Tibial nerve (tissue), 4 donors: Measurements from ENCODE around the gene OR52A5. TPM values are rescaled to one million over a fixed set of nuclear protein-coding genes. Genes with fewer than 3 reads are reported as not detected.
"Not testable (repeated sequence)": the region's sequence is repeated elsewhere in the genome, so short reads cannot be mapped to it uniquely, and the experiment has no call there.

ENCODE experiments used
- DNase-seq, 2 donors: peaks; one replicate each; pipeline ENCODE4 v3.0.0-alpha.2; 2019; ENCODE audit warnings: low spot score in 2 of 2
- H3K27ac ChIP-seq, 4 donors: fragments of 200-600 bp; sonication (generic) in 3 of 4; one replicate each; pipeline ENCODE4 v1.5.1; 2017 to 2019; ENCODE audit warnings: mild to moderate bottlenecking in 1 of 4
- H3K27me3 ChIP-seq, 2 donors: fragments of 200-600 bp; sonication (generic) in 1 of 2; one replicate each; pipeline versions ENCODE4 v1.5.1 to v1.6.0; 2017 to 2019
- H3K36me3 ChIP-seq, 3 donors: fragments of 200-600 bp; sonication (generic); one replicate each; pipeline ENCODE4 v1.5.1; 2018 to 2019
- H3K4me1 ChIP-seq, 4 donors: fragments of 200-600 bp; sonication (generic) in 3 of 4; one replicate each; pipeline ENCODE4 v1.5.1; 2017 to 2019
- H3K4me3 ChIP-seq, 4 donors: fragments of 200-600 bp; sonication (generic) in 3 of 4; one replicate each; pipeline ENCODE4 v1.5.1; 2017 to 2019; ENCODE audit warnings: mild to moderate bottlenecking in 1 of 4, moderate library complexity in 1 of 4
- H3K9me3 ChIP-seq, 4 donors: fragments of 200-600 bp; sonication (generic) in 3 of 4; one replicate each; pipeline ENCODE4 v1.5.1; 2017 to 2019
- CTCF ChIP-seq, 5 experiments: fragments of 200-600 bp in 3 of 5; fragments of 450-650 bp in 2 of 5; sonication (generic) in 3 of 5; IDR thresholded peaks; one replicate each; pipeline ENCODE4 v1.5.1; 2016 to 2019; ENCODE audit warnings: antibody characterized with exemption in 5 of 5, mild to moderate bottlenecking in 3 of 5, moderate library complexity in 2 of 5
- EP300 ChIP-seq, 2 donors: sonication (generic); formaldehyde crosslinking; IDR thresholded peaks; one replicate each; pipeline ENCODE4 v1.6.1; 2017; ENCODE audit warnings: antibody characterized with exemption in 2 of 2, mild to moderate bottlenecking in 1 of 2
- POLR2A ChIP-seq, 2 donors: fragments of 450-650 bp; IDR thresholded peaks; one replicate each; pipeline ENCODE4 v1.6.1; 2017; ENCODE audit warnings: antibody characterized with exemption in 2 of 2, mild to moderate bottlenecking in 2 of 2, moderate library complexity in 2 of 2
- WGBS, 2 donors: methylation state at CpG; one replicate each; pipeline ENCODE4 v1.1.5; 2018; 5-methylcytosine and 5-hydroxymethylcytosine counted together
- total RNA-seq, 4 donors: library from RNA; depleted of rRNA; stranded (reverse); fragments of >200 nt; gene quantifications; one replicate each; pipeline ENCODE4 v1.1.0, GENCODE V29; 2016

Gene OR52A5
- total RNA-seq, 4 donors from 2014 or later: not detected

GRCh38 chr11:5159806-5160205 lies 21.6 kb upstream of the OR52A5 start:
- TF ChIP-seq EP300 (IDR thresholded peaks at IDR 0.05) (no peak), POLR2A (IDR thresholded peaks at IDR 0.05) (no peak), CTCF (IDR thresholded peaks at IDR 0.05) (no peak)
- no peak overlapping the region for H3K4me3 ChIP-seq
- no peaks in the 10 kb centered on the region for H3K36me3 ChIP-seq
- no peaks in the 10 kb centered on the region for H3K4me1 ChIP-seq
- no peak overlapping the region for H3K27ac ChIP-seq
- no peak for DNase-seq
- H3K27me3 ChIP-seq: no peaks in the 10 kb centered on the region
- H3K9me3 ChIP-seq: no peaks in the 10 kb centered on the region

- H3K4me3 ChIP-seq: no peak within 1 kb of the TSS
- 73 to 77% methylated on average over 3 of the region's 3 CpGs for WGBS, 2 donors
- H3K4me1 ChIP-seq: no peaks in the 10 kb centered on the region
- H3K27me3 ChIP-seq: no peaks in the 10 kb centered on the region
- no peak for DNase-seq
- no peaks in the 10 kb centered on the region for H3K36me3 ChIP-seq
- TF ChIP-seq CTCF (IDR thresholded peaks at IDR 0.05) (no peak), POLR2A (IDR thresholded peaks at IDR 0.05) (no peak), EP300 (IDR thresholded peaks at IDR 0.05) (no peak)
- H3K9me3 ChIP-seq: no peaks in the 10 kb centered on the region
- no peak within 1 kb of the TSS for H3K27ac ChIP-seq
Observed at GRCh38 chr11:5154657-5155056, 16.5 kb upstream of the OR52A5 start, which contains the start of gene OR52A1. TSS of gene OR52A1 (minus strand) at chr11:5154757. CDS start at chr11:5152369, 2,388 bp downstream.

GRCh38 chr11:5153574-5154431 lies 15.6 kb upstream of the OR52A5 start:
- Histone ChIP-seq H3K27ac (no peak overlapping the region), H3K36me3 (no peaks in the 10 kb centered on the region), H3K9me3 (no peaks in the 10 kb centered on the region), H3K4me1 (no peaks in the 10 kb centered on the region), H3K27me3 (no peaks in the 10 kb centered on the region), H3K4me3 (no peak overlapping the region)
- TF ChIP-seq POLR2A (IDR thresholded peaks at IDR 0.05) (no peak), CTCF (IDR thresholded peaks at IDR 0.05) (no peak), EP300 (IDR thresholded peaks at IDR 0.05) (no peak)
- DNase-seq: no peak
- WGBS, 2 donors: 72 to 75% methylated on average over 3 of the region's 3 CpGs

- WGBS, 2 donors: 74 to 80% methylated on average over 3 of the region's 3 CpGs
Observed at GRCh38 chr11:5151713-5152153, 13.6 kb upstream of the OR52A5 start.

GRCh38 chr11:5144206-5144605 lies 6.0 kb upstream of the OR52A5 start:
- not testable (repeated sequence) for H3K27me3 ChIP-seq, H3K9me3 ChIP-seq, H3K36me3 ChIP-seq, H3K4me3 ChIP-seq, H3K27ac ChIP-seq, H3K4me1 ChIP-seq, DNase-seq
- 93 to 94% methylated on average over 12 to 21 of the region's 21 CpGs for whole genome bisulfite sequencing, 2 donors

More at GRCh38 chr11:5151713-5152153, 13.6 kb upstream of the OR52A5 start:
- TF ChIP-seq EP300 (IDR thresholded peaks at IDR 0.05) (no peak), CTCF (IDR thresholded peaks at IDR 0.05) (no peak), POLR2A (IDR thresholded peaks at IDR 0.05) (no peak)
- Histone ChIP-seq H3K27me3 (no peaks in the 10 kb centered on the region), H3K36me3 (no peaks in the 10 kb centered on the region), H3K27ac (no peak overlapping the region), H3K9me3 (no peaks in the 10 kb centered on the region), H3K4me3 (no peak overlapping the region), H3K4me1 (no peaks in the 10 kb centered on the region)
- no peak for DNase-seq
